ENCODE results near the gene CCDC159. TPM values are rescaled to one million over a fixed set of nuclear protein-coding genes. Genes with fewer than 3 reads are reported as not detected.
"Not testable (repeated sequence)": the region's sequence is repeated elsewhere in the genome, so short reads cannot be mapped to it uniquely, and the experiment has no call there.

CCDC159 gene
- total RNA-seq, 1 donor = 6.0 TPM

DNA sequence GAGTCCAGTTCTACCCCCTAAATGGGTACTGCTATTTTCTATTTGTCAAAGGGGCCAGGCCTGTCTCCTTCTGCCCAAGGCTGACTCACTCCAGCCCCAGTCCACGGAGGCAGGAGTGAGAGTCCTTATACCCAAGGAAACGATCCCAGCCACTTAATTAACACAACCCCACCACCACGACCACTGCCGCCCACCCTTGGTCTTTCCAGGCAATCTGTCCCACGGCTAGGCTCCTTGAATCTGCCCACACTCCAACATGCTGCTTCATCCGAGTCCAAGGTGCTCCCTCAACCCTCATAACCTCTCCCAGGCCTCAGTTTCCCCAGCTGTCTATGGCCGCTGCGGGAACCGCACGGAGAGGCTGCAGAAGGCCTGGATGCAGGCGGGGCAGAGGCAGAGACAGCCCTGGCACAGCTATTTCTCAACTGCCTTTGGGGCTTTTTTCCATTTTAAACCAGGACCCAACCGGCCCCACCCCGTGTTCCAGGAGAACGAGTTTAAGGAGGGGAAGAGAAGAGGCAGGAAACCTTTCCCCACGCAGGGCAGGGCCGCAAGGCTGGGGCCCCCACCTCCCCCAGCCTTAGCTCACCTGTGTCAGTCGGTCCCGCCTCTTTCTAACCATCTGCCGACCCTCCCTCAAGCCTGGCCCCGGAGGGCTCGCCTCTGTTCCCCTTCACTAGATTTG is 7.6 kb upstream of the CCDC159 start:
- DNase-seq (ENCODE audit: low read depth) = peak; percentile 29
- H3K4me3 ChIP-seq (ENCODE audit: low read depth, low read length) = peak overlapping the region; percentile 78
- TF ChIP-seq, protein P1, sequence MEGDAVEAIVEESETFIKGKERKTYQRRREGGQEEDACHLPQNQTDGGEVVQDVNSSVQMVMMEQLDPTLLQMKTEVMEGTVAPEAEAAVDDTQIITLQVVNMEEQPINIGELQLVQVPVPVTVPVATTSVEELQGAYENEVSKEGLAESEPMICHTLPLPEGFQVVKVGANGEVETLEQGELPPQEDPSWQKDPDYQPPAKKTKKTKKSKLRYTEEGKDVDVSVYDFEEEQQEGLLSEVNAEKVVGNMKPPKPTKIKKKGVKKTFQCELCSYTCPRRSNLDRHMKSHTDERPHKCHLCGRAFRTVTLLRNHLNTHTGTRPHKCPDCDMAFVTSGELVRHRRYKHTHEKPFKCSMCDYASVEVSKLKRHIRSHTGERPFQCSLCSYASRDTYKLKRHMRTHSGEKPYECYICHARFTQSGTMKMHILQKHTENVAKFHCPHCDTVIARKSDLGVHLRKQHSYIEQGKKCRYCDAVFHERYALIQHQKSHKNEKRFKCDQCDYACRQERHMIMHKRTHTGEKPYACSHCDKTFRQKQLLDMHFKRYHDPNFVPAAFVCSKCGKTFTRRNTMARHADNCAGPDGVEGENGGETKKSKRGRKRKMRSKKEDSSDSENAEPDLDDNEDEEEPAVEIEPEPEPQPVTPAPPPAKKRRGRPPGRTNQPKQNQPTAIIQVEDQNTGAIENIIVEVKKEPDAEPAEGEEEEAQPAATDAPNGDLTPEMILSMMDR (IDR thresholded peaks at IDR 0.05; ENCODE audit: insufficient read depth, low read depth, low read length) = no peak

DNA sequence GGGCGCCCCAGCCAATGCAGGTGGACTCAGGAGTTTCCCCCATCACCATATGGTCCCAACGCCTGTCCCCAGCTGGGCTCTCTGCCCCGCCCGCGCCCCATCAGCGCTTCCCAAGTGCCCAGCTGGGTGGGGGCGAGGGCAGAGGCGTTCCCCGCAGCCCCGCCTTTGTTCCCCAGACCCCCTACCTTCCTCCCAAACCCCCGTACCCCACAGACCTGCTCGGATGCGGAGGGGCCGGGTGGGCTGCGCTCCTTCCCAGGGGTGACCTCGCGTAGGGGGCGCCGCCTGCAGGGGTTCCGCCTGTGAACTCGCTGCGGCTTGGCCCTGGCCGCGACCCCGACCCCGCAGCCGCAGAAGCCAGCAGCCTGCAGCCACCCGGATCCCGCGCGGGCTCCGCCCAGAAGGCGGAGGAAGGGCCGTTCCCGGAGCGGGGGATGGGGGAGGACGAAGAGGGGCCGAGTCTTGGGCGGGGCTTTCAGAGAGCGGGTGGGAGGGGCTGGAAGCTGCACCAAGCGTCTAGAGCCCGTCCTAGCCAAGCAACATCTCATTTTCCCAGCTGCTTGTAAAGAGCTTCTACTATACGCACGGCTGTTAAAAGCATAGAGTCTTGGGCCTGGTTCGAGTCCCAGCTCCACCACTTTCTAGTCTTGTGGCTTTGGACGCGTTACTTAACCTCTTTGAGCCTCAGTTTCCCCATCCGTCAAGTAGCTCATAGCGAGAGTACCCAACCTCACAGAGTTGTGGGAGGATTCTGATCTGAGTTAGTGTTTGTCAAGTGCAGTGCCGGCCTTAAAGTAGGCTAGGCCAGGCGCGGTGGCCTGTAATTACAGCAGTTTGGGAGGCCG is 6.8 kb upstream of the CCDC159 start, which contains the start of gene RAB3D:
TSS of gene RAB3D (minus strand) at position 404 of the 845 bp plus-strand sequence. CDS start 2,258 bp downstream, outside the sequence.
- TF ChIP-seq, protein P1 (IDR thresholded peaks at IDR 0.05; ENCODE audit: insufficient read depth, low read depth, low read length) = no peak
- peak within 1 kb of the TSS; percentile 78 for H3K4me3 ChIP-seq (ENCODE audit: low read depth, low read length)
- peak; percentile 91 for DNase-seq (ENCODE audit: low read depth)

DNA sequence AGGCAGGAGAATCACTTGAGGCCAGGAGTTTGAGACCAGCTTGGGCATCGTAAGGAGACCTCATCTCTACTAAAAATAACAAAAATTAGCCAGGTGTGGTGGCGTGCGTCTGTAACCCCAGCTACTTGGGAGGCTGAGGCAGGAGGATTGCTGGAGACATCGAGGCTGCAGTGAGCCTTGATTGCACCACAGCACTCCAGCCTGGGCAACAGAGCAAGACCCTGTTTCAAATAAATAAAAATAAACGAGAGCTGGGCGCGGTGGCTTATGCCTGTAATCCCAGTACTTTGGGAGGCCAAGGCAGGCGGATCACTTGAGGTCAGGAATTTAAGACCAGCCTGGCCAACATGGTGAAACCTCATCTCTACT is 6.2 kb upstream of the CCDC159 start:
- not testable (repeated sequence) for DNase-seq (ENCODE audit: low read depth)
- H3K4me3 ChIP-seq (ENCODE audit: low read depth, low read length) = peak overlapping the region; percentile 78

DNA sequence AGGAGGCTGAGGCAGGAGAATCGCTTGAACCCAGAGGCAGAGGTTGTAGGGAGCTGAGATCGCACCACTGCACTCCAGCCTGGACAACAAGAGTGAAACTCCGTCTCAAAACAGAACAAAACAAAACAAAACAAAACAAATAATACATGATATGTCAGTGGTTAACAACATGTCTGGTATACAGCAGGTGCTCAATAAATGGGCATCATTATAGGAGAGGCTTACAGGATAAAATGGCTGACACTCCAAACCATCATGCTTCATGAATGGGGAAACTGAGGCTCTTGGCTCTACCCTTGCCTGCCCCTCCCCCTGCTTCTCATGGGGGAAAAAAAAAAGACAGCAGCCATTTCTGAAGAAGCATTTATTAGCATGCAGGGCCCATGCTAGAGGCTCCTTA is 3.9 kb upstream of the CCDC159 start:
- no peak for DNase-seq (ENCODE audit: low read depth)
- TF ChIP-seq, protein P1 (IDR thresholded peaks at IDR 0.05; ENCODE audit: insufficient read depth, low read depth, low read length) = no peak

DNA sequence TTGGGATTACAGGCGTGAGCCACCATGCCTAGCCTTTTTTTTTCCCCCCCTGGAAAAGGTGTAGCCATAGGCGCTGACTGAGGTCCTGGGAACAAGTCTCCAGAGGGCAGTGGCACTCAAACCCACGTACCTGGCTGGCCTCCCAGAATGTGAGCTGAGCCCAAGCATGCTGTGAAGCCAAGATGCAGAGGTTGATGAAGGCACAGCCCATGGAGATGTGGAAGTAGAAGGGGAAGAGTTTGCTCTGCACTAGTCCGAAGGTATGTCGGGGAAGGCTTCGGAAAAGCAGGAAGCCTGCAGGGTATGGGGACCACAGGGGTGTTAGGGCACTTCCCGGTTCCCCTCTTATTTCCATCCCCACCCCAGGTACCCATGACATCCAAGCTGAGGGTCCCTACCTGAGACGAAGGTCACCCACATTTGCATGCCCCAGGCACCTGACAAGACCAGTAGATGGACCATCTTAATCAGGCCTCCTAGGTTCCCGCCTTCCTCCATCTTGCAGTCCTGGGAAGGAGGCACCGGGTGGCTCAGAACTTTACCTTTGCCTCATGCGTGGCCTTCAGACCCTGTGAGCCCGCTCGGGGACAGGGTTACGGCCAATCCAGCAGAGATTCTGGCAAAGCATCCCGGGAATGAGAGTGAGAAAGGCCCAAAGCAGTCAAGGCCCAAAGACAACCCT is 1.1 kb upstream of the CCDC159 start:
- TF ChIP-seq, protein P1 (IDR thresholded peaks at IDR 0.05; ENCODE audit: insufficient read depth, low read depth, low read length) = no peak
- peak overlapping the region; percentile 86 for H3K4me3 ChIP-seq (ENCODE audit: low read depth, low read length)
- no peak for DNase-seq (ENCODE audit: low read depth)

More for the DNA sequence above, 3.9 kb upstream of the CCDC159 start:
- no peak overlapping the region for H3K4me3 ChIP-seq (ENCODE audit: low read depth, low read length)

DNA sequence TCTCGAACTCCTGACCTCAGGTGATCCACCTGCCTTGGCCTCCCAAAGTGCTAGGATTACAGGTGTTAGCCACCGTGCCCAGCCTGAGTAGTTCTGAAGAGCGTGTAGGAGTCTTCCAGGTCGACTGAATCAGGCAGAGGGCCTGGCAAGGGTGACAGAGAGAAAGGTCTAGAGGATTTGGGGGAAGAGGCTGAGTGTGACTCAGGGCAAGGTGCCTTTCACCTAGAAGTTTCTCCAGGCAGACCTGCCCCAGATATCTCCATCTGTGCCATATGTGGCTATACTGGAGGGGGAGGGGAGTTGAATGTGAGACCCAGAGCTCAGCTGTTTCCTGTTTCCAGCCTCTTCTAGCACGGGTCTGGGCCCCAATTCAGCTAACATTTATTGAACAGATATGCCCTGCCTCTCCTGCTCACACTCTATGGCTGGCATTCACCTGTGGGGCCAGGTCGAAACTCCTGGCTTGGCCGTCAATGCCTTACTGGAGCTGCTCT is 1.3 kb downstream of the CCDC159 start:
- TF ChIP-seq, protein P1 (IDR thresholded peaks at IDR 0.05; ENCODE audit: insufficient read depth, low read depth, low read length) = no peak
- H3K4me3 ChIP-seq (ENCODE audit: low read depth, low read length) = no peak overlapping the region
- no peak for DNase-seq (ENCODE audit: low read depth)

DNA sequence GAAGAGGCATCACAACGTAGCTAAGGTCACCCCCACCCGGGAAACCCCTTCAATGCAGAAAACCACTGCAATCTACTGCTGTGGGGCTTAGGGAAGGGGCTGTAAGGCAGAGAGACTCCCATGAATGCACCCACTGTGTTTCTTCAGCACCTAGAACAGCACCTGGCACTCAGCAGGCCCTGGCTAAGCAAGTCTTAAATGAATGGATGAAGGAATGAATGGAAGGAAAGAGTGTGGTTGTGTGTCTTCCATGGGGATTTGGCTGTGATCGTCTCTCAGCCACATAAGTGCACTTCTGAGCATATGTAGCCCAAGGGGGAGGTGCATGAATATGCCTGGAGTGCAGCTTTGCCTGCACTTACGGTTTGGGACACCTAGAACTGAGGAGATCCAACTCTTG is 2.9 kb downstream of the CCDC159 start:
- TF ChIP-seq, protein P1 (IDR thresholded peaks at IDR 0.05; ENCODE audit: insufficient read depth, low read depth, low read length) = no peak
- H3K4me3 ChIP-seq (ENCODE audit: low read depth, low read length) = no peak overlapping the region
- DNase-seq (ENCODE audit: low read depth) = no peak

DNA sequence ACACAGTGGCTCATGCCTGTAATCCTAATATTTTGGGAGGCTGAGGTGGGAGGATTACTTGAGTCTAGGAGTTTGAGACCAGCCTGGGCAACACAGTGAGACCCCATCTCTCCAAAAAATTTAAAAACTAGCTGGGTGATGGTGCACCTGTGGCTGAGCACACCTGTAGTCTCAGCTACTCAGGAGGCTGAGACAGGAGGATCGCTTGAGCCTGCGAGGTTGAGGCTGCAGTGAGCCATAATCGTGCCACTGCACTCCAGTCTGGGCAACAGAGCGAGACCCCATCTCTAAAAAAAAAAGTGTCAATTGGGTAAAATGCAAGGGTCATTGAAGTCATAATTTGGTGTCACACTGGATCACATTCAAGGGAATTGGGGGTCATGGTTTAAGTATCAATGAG is 7.8 kb downstream of the CCDC159 start:
- H3K4me3 ChIP-seq (ENCODE audit: low read depth, low read length); DNase-seq (ENCODE audit: low read depth): not testable (repeated sequence)
